Activated CD8-positive, alpha-beta memory T cell treated with anti-CD3 and anti-CD28 coated beads, Interleukin-2, amount 10 ng/mL, durations not matched to agents 7 days and 5 days (primary cell): ENCODE data around the gene CLSTN1. TPM values are rescaled to one million over a fixed set of nuclear protein-coding genes. Genes with fewer than 3 reads are reported as not detected.
"Not testable (repeated sequence)": the region's sequence is repeated elsewhere in the genome, so short reads cannot be mapped to it uniquely, and the experiment has no call there.

Experiments used
- ATAC-seq: fragments of 150-1000 bp; cut with Tn5 transposase; one replicate; pipeline ENCODE4 v1.10.0; 2021; ENCODE audit warnings: moderate library complexity
- CTCF ChIA-PET: fragments of 350-600 bp; sonication (Branson Sonifier 250); formaldehyde crosslinking; loops from one replicate; lab custom pipeline; 2021; ENCODE audit warnings: antibody characterized with exemption; lab: Charles Lee
- DNase-seq: peaks from one replicate; pipeline ENCODE4 v3.0.0-alpha.2; 2020
- H3K27ac Mint-ChIP-seq: one replicate; pipeline ENCODE4 v1.8.0; 2021; ENCODE audit warnings: mild to moderate bottlenecking, mixed read lengths
- H3K27me3 Mint-ChIP-seq: one replicate; pipeline ENCODE4 v1.8.0; 2021; ENCODE audit warnings: mixed read lengths
- H3K36me3 Mint-ChIP-seq: one replicate; pipeline ENCODE4 v1.8.0; 2021; ENCODE audit warnings: mild to moderate bottlenecking, mixed read lengths
- H3K4me1 Mint-ChIP-seq: one replicate; pipeline ENCODE4 v1.8.0; 2021; ENCODE audit warnings: mixed read lengths
- H3K4me3 Mint-ChIP-seq: one replicate; pipeline ENCODE4 v1.8.0; 2021; ENCODE audit warnings: mild to moderate bottlenecking, moderate library complexity, mixed read lengths
- H3K9me3 Mint-ChIP-seq: one replicate; pipeline ENCODE4 v1.8.0; 2022; ENCODE audit warnings: low read depth, mixed read lengths
- total RNA-seq, 2 experiments: library from RNA; stranded (reverse); gene quantifications; one replicate each; pipeline ENCODE4 v1.2.3, GENCODE V29; 2021

Gene CLSTN1
- total RNA-seq, 2 experiments from 2014 or later: 81.5 to 99.3 TPM

DNA sequence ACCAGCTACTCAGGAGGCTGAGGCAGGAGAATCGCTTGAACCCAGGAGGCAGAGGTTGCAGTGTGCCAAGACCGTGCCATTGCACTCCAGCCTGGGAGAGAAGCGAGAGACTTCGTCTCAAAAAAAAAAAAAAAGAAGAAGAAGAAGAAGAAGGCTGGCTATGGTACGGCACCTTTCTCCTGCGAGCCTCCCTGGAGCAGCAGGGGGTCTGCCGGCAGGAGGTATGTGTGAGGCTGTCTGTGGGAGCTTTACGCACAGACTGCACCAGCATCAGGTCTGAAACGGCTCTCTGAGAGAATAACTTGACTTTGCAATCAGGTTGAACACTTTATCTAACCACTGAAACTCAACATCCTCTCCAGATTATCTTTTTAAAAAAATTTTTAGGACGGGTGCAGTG lies 44.9 kb downstream of the CLSTN1 start:
- Mint-ChIP-seq H3K4me1 (peaks cover 18% of the 10 kb centered on the region), H3K36me3 (no peaks in the 10 kb centered on the region), H3K27me3 (no peaks in the 10 kb centered on the region), H3K9me3 (no peaks in the 10 kb centered on the region), H3K4me3 (no peak overlapping the region), H3K27ac (no peak overlapping the region)
- ATAC-seq (no peak), DNase-seq (no peak)
- CTCF ChIA-PET: interaction anchor here (1.3 to 11.6 kb wide), 2 partner anchors 12 to 86 kb away, joined by 5 to 229 read pairs; no protein-coding TSS in a partner anchor

DNA sequence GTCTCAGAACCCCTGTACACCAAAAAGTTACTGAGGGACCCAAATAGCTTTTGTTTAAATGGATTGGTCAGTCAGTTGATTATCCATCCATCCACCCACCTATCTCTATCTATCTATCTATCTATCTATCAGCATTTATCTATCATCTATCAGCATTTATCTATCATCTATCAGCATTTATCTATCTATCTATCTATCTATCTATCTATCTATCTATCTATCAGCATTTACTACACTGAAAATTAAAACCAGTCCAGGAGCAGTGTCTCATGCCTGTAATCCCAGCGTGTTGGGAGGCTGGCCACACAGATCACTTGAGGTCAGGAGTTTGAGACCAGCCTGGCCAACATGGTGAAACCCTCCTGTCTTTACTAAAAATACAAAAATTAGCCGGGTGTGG lies 47.1 kb downstream of the CLSTN1 start:
- Mint-ChIP-seq H3K9me3 (no peaks in the 10 kb centered on the region), H3K4me1 (peaks cover 12% of the 10 kb centered on the region), H3K27me3 (no peaks in the 10 kb centered on the region), H3K36me3 (peaks cover 7% of the 10 kb centered on the region), H3K4me3 (no peak overlapping the region), H3K27ac (no peak overlapping the region)
- no peak for DNase-seq
- no peak for ATAC-seq
- CTCF ChIA-PET: interaction anchor here (0.6 kb wide), 1 partner anchor 9 kb away, joined by 3 read pairs; no protein-coding TSS in a partner anchor

DNA sequence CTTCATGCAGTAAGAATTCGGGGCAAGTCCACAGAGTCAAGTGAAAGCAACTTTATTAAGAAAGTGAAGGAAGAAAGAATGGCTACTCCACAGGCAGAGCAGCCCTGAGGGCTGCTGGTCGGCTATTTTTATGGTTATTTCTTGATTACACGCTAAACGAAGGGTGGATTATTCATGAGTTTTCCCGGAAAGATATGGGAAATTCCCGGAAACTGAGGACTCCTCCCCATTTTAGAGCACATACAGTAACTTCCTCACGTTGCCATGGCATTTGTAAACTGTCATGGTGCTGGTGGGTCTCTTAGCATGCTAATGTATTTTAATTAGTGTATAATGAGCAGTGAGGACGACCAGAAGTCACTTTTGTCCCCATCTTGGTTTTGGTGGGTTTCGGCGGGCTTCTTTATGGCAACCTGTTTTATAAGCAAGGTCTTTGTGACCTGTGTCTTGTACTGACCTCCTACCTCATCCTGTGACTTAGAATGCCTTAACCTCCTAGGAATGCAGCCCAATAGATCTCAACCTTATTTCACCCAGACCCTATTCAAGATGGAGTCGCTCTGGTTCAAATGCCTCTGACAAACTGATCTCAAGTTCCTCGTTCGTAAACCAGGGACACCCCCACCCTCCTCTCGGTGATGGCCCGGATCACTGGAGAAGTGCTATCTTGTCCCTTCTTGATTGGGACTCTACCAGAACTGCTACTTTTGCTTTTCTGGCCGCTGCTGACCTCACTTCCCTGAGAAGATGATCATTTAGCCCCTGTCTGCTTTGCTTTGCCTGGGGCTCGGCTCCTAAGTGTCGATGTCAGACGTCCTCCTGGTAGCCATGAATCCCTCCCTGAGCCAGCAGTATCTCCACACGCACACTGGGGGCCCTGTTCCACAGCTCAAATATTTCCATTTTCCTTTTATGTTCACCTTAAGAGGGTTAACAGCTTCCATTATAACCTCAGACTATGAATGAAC lies 48.8 kb downstream of the CLSTN1 start:
- Mint-ChIP-seq H3K27ac (no peak overlapping the region), H3K36me3 (peaks cover 7% of the 10 kb centered on the region), H3K9me3 (no peaks in the 10 kb centered on the region), H3K27me3 (no peaks in the 10 kb centered on the region), H3K4me3 (no peak overlapping the region), H3K4me1 (peaks cover 8% of the 10 kb centered on the region)
- ATAC-seq: no peak
- no peak for DNase-seq
- CTCF ChIA-PET: interaction anchor here (1.3 kb wide), 1 partner anchor 10 kb away, joined by 3 read pairs; no protein-coding TSS in a partner anchor

DNA sequence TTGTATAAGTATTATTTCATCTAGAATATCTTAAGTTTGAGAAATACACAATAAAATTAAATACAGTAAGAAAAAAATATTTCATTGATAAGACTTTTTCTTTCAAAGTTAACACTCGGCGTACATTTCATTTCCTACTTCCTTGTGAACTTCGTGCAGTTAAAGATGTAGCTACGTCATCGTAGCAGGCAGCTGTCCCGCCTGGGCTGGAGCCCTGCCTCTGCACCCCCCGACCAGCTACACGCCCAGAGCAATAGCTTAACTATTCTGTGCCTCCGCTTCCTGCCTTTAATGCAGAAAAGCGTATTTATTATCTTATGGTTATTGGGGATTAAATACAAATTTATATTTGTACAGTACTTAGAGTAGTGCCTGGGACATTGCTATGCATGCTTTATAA lies 53.5 kb downstream of the CLSTN1 start:
- no peaks in the 10 kb centered on the region for H3K27me3 Mint-ChIP-seq

DNA sequence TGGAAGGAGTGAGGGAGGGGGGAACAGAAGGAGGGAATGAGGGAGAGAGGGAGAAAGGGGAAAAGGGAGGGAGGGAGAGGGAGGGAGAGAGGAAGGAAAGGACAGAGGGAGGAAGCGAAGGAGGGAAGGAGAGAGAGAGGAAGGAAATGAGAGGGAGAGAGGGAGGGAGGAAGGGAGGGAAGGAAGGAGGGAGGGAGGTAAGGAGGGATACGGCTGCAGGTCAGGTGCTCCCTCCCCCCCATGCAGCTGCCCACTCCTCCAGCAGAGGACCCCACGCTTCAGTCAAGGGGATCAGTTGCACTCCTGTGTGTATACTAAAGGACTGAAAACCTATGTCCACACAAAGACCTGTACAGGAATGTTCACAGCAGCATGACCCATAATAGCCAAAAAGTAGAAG lies 54.8 kb downstream of the CLSTN1 start:
- H3K36me3 Mint-ChIP-seq: peaks cover 10% of the 10 kb centered on the region
- ATAC-seq: no peak

More for the DNA sequence above, 53.5 kb downstream of the CLSTN1 start:
- CTCF ChIA-PET: no interaction called here
- no peak overlapping the region for H3K4me3 Mint-ChIP-seq
- no peaks in the 10 kb centered on the region for H3K9me3 Mint-ChIP-seq
- DNase-seq (no peak), ATAC-seq (no peak)
- peaks cover 6% of the 10 kb centered on the region for H3K4me1 Mint-ChIP-seq
- peaks cover 7% of the 10 kb centered on the region for H3K36me3 Mint-ChIP-seq
- H3K27ac Mint-ChIP-seq: no peak overlapping the region

DNA sequence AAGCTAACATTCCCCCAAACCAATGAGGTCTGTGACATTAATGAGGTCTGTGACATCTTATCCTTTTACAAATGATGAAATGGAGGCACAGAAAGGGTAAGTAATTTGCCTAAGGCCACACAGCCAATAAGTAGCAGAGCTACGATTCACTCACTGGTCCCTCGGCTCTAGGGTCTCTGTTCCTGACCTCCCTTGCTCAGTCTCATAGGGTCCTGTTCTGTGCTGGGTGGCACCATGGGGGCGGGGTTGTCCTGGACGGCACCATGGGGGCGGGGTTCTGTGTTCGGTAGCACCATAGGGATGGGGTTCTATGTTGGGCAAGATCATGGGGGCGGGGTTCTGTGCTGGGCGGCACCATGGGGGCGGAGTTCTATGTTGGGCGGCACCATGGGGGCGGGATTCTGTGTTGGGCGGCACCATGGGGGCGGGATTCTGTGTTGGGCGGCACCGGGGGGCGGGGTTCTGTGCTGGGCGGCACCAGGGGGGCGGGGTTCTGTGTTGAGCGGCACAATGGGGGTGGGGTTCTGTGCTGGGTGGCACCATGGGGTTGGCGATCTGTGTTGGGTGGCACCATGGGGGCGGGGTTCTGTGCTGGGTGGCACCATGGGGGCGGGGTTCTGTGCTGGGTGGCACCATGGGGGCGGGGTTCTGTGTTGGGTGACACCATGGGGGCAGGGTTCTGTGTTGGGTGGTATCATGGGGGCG lies 55.6 kb downstream of the CLSTN1 start:
- peak; percentile 42 for DNase-seq
- Mint-ChIP-seq H3K9me3 (no peaks in the 10 kb centered on the region), H3K4me1 (peaks cover 9% of the 10 kb centered on the region), H3K4me3 (no peak overlapping the region), H3K36me3 (peaks cover 9% of the 10 kb centered on the region), H3K27ac (no peak overlapping the region), H3K27me3 (no peaks in the 10 kb centered on the region)
- CTCF ChIA-PET: no interaction called here
- ATAC-seq: peak; percentile 42

More for the DNA sequence above, 54.8 kb downstream of the CLSTN1 start:
- Mint-ChIP-seq H3K27me3 (no peaks in the 10 kb centered on the region), H3K9me3 (no peaks in the 10 kb centered on the region), H3K4me1 (peaks cover 9% of the 10 kb centered on the region), H3K4me3 (no peak overlapping the region), H3K27ac (no peak overlapping the region)
- no peak for DNase-seq
- CTCF ChIA-PET: no interaction called here

DNA sequence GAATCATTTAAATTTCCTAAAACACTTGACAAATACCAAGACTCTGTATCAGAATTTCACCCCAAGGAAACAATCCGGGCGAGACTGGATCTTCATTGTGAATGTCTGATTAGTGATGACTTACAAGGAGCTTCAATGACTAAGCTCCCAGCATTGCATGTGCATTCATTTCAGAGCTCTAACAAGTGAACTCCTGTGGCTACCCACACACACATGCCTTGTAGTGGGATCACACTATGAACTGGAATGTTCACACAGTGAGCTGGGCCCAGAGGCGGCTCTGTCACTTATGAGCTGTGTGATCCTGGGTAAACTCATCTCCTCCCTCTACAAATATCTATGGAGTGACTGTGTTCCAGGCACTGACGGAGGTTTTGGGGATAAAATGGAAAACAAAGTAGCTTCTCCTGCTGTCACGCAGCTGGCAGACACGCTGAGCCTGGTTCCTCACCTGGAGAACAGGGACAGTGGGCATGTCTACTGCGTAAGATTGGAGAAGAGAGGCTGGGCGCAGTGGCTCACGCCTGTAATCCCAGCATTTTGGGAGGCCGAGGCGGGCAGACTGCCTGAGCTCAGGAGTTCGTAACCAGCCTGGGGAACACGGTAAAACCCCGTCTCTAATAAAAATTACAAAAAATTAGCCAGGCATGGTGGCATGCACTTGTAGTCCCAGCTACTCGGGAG lies 56.9 kb downstream of the CLSTN1 start:
- H3K4me1 Mint-ChIP-seq: peaks cover 9% of the 10 kb centered on the region
- H3K36me3 Mint-ChIP-seq: peaks cover 6% of the 10 kb centered on the region
- H3K4me3 Mint-ChIP-seq: no peak overlapping the region
- H3K27me3 Mint-ChIP-seq: no peaks in the 10 kb centered on the region
- no peak overlapping the region for H3K27ac Mint-ChIP-seq
- DNase-seq (no peak), ATAC-seq (no peak)
- CTCF ChIA-PET: interaction anchor here (0.7 to 1.0 kb wide), 2 partner anchors 12 to 276 kb away, joined by 3 to 5 read pairs; no protein-coding TSS in a partner anchor
- H3K9me3 Mint-ChIP-seq: no peaks in the 10 kb centered on the region

DNA sequence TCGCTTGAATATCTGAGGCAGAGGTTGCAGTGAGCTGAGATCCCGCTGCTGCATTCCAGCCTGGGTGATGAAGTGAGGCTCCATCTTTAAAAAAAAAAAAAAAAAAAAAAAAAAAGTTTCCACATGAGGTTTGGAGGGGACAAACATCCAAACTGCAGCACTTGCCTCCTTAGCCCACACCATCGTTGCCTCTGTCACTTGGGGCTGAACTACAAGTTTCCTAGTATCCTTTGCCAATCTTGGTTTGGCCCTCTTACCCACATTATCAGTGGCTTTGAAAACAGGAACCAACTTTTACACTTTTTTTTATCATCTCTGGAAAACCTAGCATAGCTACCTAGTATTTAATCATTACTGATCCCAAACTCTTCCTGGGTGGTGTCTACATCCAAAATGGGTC lies 59.2 kb downstream of the CLSTN1 start:
- H3K27ac Mint-ChIP-seq: no peak overlapping the region
- no peaks in the 10 kb centered on the region for H3K27me3 Mint-ChIP-seq
- peaks cover 9% of the 10 kb centered on the region for H3K4me1 Mint-ChIP-seq
- no peak for DNase-seq
- H3K36me3 Mint-ChIP-seq: peaks cover 6% of the 10 kb centered on the region
- CTCF ChIA-PET: interaction anchor here (0.7 kb wide), 1 partner anchor 252 kb away, joined by 3 read pairs; no protein-coding TSS in a partner anchor
- ATAC-seq: no peak
- no peaks in the 10 kb centered on the region for H3K9me3 Mint-ChIP-seq
- no peak overlapping the region for H3K4me3 Mint-ChIP-seq

DNA sequence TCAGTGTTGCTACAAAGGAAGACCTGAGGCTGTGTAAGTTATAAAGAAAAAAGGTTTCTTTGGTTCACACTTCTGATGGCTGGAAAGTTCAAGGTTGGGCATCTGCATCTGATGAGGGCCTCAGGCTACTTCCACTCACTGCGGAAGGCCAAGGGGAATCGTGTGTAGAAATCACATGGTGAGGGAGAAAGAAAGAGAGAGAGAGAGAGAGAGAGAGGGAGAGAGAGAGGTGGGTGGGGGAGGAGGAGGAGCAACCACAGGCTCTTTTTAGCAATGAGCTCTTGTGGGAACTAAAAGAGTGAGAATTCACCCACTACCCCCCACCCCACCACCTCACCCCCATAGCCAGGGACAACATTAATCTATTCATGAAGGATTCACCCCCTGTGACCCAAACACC lies 59.9 kb downstream of the CLSTN1 start:
- H3K4me1 Mint-ChIP-seq: peaks cover 4% of the 10 kb centered on the region
- no peaks in the 10 kb centered on the region for H3K9me3 Mint-ChIP-seq
- no peak overlapping the region for H3K4me3 Mint-ChIP-seq
- no peak for DNase-seq
- H3K36me3 Mint-ChIP-seq: peaks cover 6% of the 10 kb centered on the region
- no peak overlapping the region for H3K27ac Mint-ChIP-seq
- H3K27me3 Mint-ChIP-seq: no peaks in the 10 kb centered on the region
- CTCF ChIA-PET: interaction anchor here (0.7 to 1.4 kb wide), 2 partner anchors 64 to 251 kb away, joined by 3 read pairs; no protein-coding TSS in a partner anchor
- no peak for ATAC-seq

DNA sequence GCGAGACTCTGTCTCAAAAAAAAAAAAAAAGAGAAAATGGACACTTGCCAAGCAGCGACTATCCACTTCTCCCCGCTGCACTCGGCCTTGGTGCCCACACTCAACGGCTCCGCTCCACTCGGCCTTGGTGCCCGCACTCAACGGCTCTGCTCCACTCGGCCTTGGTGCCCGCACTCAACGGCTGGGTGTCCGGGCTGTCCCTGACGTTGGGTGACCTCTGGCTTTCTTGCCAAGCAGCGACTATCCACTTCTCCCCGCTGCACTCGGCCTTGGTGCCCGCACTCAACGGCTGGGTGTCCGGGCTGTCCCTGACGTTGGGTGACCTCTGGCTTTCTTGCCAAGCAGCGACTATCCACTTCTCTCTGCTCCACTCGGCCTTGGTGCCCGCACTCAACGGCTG lies 61.3 kb downstream of the CLSTN1 start:
- H3K4me1 Mint-ChIP-seq, DNase-seq, H3K36me3 Mint-ChIP-seq, H3K27me3 Mint-ChIP-seq, H3K4me3 Mint-ChIP-seq, H3K9me3 Mint-ChIP-seq, H3K27ac Mint-ChIP-seq, ATAC-seq: not testable (repeated sequence)
- CTCF ChIA-PET: interaction anchor here (1.2 kb wide), 1 partner anchor 85 kb away, joined by 3 read pairs; no protein-coding TSS in a partner anchor

DNA sequence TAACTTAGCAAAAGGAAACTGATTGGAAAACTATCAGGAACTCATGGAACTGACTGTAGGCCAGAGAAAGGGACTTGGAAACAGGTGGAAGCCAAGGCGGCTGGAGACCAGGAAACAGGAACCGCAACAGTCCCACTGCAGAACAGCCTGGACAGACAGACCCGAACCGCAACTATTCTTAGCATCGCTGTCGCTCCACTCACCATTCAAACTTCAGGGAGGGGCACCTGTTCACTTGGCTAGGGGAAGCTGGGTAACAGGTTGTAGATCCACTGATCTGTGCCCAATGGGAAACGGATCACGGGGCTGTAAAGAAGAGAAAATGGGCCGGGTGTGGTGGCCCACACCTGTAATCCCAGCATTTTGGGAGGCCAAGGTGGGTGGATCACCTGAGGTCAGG lies 61.9 kb downstream of the CLSTN1 start:
- ATAC-seq (no peak), DNase-seq (no peak)
- Mint-ChIP-seq H3K4me1 (peaks cover 4% of the 10 kb centered on the region), H3K27ac (no peak overlapping the region), H3K9me3 (no peaks in the 10 kb centered on the region), H3K36me3 (peaks cover 6% of the 10 kb centered on the region), H3K4me3 (no peak overlapping the region), H3K27me3 (no peaks in the 10 kb centered on the region)
- CTCF ChIA-PET: interaction anchor here (1.2 to 1.9 kb wide), 2 partner anchors 23 to 86 kb away, joined by 3 to 4 read pairs; no protein-coding TSS in a partner anchor

DNA sequence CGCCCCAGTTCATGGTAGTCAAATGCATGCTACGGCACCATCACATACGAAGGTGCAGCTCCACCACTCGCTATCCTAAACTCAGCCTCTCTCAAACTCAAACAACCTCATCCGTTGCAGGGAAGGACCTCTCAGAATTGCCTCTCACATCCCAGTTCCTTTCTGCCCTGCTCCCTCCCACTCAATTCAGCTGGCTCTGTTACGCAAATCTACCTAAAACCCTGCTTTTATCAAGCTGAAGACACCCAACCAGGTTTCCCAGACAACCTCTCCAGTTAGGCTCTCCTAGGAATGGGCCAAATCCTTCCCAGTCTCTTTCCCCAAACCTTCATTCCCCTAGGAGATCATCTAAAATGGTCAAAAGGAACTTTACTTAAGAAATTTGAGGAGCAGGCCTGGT lies 62.9 kb downstream of the CLSTN1 start:
- CTCF ChIA-PET: interaction anchor here (1.9 kb wide), 1 partner anchor 24 kb away, joined by 4 read pairs; no protein-coding TSS in a partner anchor
- Mint-ChIP-seq H3K9me3 (no peaks in the 10 kb centered on the region), H3K4me3 (no peak overlapping the region), H3K27me3 (no peaks in the 10 kb centered on the region), H3K36me3 (peaks cover 6% of the 10 kb centered on the region), H3K4me1 (peaks cover 3% of the 10 kb centered on the region), H3K27ac (no peak overlapping the region)
- ATAC-seq (no peak), DNase-seq (no peak)

DNA sequence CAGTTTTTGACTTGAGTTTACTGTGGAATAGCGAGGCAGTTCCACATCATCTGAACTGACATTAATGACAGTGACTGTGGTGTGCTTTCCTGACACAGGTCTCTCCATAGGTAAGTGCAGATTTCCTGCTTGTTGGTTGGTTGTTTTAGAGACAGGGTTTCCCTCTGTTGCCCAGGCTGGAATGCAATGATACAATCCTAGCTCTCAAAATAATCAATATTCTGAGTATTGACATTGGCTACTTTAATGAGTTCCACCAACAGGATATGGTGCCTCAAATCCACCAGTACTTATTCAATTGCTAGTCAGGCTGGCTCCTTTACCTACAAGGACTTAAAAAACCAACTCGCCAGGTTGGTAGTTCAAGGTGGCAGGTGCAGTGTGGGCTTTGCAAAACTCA lies 63.8 kb downstream of the CLSTN1 start:
- H3K4me1 Mint-ChIP-seq: peaks cover 3% of the 10 kb centered on the region
- ATAC-seq: no peak
- no peak for DNase-seq
- H3K36me3 Mint-ChIP-seq: peaks cover 12% of the 10 kb centered on the region
- no peak overlapping the region for H3K4me3 Mint-ChIP-seq
- no peak overlapping the region for H3K27ac Mint-ChIP-seq
- CTCF ChIA-PET: interaction anchor here (1.9 kb wide), 1 partner anchor 25 kb away, joined by 4 read pairs; no protein-coding TSS in a partner anchor
- no peaks in the 10 kb centered on the region for H3K9me3 Mint-ChIP-seq
- no peaks in the 10 kb centered on the region for H3K27me3 Mint-ChIP-seq
